GM12801 (cell line): ENCODE results near the gene PDGFD.

ENCODE experiments used
- CTCF ChIP-seq: IDR thresholded peaks from one replicate; pipeline ENCODE4 v1.5.1; 2011; ENCODE audit warnings: control low read depth; ENCODE audit not compliant: insufficient read length; ENCODE audit errors: extremely low read depth

PDGFD gene

DNA sequence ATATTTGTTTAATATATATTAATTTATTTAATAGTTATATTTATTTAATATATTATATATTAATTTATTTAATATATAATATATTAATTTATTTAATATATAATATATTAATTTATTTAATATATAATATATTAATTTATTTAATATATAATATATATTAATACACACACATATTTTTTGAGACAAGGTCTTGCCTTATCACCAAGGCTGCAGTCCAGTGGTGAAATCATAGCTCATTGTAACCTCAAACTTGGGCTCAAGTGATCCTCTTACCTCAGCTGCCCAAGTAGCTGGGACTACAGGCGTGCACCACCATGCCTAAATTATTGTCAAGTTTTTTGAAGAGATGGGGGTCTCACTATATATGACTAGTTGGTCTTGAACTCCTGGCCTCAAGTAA, 178.9 kb downstream of the PDGFD start:
- no peak for TF ChIP-seq CTCF

DNA sequence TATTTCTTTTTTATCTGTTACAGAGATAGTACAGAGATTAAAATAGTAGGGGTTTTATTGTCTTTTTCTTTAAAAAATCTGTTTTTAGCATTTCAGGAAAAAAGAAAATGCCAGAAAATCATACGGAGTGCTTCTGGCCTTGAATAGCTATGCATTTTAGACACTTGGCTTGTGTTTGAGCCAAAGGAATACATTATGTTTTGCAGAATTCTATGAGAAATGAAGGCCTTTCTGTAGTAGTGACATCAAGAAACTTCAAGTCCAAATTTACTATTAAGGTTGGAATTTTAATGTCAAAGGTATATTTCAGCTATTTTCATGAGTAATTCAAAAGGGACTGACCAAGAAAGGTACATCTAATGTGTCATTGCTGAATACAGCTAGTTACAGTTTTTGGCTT, 183.8 kb downstream of the PDGFD start:
- TF ChIP-seq CTCF, result no peak

DNA sequence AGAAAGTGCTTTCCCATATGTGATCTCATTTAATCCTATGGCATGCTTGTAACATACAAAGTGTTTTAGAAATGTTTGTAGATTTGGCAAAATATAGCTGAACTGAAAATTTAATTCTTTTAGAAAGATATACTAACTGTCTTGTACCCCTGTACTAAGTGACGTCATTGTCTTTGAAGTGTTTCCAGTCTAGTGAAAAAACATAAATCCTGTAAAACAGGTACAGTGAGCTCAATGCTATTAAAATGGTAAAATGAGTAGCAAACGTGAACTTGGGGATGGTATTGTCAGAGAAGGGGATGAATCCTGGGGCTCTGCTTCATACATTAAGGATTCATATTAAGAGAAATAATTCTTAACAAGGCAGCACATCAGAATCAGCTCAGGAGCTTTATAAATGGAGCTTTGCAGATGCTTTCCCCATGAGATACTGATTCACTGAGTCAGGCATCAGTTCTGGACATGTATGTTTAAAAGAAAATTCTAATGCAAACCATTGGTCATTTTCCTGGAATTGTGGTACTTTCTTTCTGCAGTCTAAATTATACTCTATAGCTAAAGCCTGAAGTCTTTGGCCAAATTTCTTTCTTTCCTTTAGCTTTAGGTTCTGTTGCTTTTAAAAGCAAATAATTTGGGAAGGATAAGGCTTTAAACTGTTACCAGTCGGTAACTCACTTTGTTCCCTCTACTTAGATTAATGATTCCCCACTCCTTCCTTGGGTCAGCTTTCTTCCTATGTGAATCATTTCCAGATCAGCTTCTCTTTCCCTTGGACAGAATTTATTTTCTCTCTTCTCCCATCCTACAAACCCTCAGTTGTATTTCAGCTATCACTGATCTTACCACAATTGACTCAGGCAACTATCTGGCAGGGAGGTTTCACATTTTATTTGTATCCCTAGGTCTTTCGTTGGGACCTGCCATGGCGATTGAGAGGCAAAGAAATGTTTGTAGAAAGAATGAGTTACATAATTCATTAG, 185.0 kb downstream of the PDGFD start:
- TF ChIP-seq CTCF, result no peak

DNA sequence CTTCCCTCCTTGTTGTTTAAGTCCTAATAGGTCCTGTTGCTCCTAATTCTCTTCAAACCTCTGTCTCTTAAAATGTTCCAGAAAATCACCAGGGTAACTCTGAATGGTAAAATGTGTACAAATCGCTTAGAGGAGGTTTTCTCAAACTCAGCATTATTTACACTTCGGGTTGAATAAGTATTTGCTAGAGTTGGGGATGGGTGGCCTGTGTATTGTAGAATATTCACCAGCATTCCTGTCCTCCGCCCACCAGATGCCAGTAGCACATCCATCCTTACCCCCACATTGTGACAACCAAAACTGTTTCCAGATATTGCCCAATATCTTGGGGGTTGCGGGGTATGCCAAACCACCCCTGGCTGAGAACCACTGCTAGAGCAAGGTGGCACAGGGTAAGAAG, 191.9 kb downstream of the PDGFD start:
- no peak for TF ChIP-seq CTCF

- no peak for TF ChIP-seq CTCF
Measured at GRCh38 chr11:103970701-103971249, 193.2 kb downstream of the PDGFD start.

DNA sequence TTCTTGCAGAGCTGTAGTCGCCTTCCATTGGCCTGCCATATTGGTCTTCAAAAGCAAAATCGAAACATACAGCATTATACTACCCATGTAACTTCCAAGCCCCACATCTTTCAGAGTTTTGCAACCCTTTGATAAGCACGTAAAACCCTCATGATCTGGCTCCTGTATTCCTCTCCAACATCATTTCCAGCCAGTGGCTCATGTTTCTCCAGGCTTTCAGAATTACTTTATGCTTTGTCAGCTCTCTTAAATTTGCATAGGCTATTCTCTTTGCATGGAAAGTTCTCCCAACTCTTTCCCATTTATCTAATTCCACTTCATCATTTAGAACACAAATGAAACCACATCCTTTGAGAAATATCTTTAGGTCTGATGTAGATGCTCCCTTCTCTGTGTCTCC, 195.3 kb downstream of the PDGFD start:
- no peak for TF ChIP-seq CTCF

DNA sequence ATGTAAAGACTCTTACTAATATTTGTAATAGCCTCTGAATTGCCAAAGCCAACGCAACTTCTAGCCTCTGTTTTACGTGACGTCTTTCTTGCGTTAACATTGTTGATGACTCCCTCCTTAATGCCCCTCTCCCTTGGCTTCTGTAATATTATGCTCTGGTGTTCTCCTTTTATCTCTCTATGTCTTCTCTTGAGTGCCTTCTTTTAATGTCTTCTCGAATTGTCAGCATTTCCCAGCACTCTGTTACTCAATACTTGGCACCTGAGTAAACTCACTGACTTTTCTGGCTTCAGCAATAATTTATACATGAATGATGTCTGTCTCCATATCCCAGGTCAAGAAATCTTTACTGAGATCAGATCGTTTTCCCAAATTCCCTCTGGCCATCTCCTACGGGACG, 196.0 kb downstream of the PDGFD start:
- TF ChIP-seq CTCF, result no peak
